ENCODE data around the gene NUP93. TPM values are rescaled to one million over a fixed set of nuclear protein-coding genes. Genes with fewer than 3 reads are reported as not detected.

Gene NUP93
- total and polyA plus RNA-seq, 2 of the 8 experiments (the other 6 are each of a cell fraction or from before 2014, with no cell fraction given), result 147 to 201 TPM

DNA sequence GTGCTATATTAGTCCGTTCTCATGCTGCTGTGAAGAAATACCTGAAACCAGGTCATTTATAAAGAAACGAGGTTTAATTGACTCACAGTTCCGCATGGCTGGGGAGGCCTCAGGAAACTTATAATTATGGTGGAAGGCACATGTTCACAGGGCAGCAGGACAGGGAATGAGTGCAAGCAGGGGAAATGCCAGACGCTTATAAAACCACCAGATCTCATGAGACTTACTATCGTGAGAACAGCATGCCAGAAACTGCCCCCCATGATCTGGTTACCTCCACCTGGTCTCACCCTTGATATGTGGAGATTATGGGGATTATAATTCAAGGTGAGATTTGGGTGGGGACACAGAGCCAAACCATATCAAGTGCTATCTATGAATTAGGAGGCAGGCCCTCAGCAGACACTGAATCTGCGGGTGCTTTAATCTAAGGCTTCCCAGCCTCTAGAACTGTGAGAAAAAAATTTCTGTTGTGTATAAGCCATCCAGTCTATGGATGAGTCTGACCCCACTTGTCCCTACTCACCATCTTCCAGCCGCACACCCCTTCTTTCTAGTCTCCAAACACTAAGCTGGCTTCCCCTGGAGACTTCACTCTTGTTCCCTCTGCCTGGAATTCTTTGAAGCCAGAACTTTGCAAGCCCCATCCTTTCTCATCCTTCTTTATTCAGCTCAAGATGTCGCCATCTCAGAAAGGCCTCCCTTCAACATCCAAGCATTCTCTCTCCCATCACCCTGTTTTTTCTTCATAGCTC lies 772 bp upstream of the NUP93 start (continued):
- TF ChIP-seq, protein P1, sequence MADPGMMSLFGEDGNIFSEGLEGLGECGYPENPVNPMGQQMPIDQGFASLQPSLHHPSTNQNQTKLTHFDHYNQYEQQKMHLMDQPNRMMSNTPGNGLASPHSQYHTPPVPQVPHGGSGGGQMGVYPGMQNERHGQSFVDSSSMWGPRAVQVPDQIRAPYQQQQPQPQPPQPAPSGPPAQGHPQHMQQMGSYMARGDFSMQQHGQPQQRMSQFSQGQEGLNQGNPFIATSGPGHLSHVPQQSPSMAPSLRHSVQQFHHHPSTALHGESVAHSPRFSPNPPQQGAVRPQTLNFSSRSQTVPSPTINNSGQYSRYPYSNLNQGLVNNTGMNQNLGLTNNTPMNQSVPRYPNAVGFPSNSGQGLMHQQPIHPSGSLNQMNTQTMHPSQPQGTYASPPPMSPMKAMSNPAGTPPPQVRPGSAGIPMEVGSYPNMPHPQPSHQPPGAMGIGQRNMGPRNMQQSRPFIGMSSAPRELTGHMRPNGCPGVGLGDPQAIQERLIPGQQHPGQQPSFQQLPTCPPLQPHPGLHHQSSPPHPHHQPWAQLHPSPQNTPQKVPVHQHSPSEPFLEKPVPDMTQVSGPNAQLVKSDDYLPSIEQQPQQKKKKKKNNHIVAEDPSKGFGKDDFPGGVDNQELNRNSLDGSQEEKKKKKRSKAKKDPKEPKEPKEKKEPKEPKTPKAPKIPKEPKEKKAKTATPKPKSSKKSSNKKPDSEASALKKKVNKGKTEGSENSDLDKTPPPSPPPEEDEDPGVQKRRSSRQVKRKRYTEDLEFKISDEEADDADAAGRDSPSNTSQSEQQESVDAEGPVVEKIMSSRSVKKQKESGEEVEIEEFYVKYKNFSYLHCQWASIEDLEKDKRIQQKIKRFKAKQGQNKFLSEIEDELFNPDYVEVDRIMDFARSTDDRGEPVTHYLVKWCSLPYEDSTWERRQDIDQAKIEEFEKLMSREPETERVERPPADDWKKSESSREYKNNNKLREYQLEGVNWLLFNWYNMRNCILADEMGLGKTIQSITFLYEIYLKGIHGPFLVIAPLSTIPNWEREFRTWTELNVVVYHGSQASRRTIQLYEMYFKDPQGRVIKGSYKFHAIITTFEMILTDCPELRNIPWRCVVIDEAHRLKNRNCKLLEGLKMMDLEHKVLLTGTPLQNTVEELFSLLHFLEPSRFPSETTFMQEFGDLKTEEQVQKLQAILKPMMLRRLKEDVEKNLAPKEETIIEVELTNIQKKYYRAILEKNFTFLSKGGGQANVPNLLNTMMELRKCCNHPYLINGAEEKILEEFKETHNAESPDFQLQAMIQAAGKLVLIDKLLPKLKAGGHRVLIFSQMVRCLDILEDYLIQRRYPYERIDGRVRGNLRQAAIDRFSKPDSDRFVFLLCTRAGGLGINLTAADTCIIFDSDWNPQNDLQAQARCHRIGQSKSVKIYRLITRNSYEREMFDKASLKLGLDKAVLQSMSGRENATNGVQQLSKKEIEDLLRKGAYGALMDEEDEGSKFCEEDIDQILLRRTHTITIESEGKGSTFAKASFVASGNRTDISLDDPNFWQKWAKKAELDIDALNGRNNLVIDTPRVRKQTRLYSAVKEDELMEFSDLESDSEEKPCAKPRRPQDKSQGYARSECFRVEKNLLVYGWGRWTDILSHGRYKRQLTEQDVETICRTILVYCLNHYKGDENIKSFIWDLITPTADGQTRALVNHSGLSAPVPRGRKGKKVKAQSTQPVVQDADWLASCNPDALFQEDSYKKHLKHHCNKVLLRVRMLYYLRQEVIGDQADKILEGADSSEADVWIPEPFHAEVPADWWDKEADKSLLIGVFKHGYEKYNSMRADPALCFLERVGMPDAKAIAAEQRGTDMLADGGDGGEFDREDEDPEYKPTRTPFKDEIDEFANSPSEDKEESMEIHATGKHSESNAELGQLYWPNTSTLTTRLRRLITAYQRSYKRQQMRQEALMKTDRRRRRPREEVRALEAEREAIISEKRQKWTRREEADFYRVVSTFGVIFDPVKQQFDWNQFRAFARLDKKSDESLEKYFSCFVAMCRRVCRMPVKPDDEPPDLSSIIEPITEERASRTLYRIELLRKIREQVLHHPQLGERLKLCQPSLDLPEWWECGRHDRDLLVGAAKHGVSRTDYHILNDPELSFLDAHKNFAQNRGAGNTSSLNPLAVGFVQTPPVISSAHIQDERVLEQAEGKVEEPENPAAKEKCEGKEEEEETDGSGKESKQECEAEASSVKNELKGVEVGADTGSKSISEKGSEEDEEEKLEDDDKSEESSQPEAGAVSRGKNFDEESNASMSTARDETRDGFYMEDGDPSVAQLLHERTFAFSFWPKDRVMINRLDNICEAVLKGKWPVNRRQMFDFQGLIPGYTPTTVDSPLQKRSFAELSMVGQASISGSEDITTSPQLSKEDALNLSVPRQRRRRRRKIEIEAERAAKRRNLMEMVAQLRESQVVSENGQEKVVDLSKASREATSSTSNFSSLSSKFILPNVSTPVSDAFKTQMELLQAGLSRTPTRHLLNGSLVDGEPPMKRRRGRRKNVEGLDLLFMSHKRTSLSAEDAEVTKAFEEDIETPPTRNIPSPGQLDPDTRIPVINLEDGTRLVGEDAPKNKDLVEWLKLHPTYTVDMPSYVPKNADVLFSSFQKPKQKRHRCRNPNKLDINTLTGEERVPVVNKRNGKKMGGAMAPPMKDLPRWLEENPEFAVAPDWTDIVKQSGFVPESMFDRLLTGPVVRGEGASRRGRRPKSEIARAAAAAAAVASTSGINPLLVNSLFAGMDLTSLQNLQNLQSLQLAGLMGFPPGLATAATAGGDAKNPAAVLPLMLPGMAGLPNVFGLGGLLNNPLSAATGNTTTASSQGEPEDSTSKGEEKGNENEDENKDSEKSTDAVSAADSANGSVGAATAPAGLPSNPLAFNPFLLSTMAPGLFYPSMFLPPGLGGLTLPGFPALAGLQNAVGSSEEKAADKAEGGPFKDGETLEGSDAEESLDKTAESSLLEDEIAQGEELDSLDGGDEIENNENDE (IDR thresholded peaks at IDR 0.05; ENCODE audit: insufficient replicate concordance, low read length), result no peak

Measured in H1 (cell line).